M059J (cell line): Measurements from ENCODE around the gene PIEZO2. TPM values are rescaled to one million over a fixed set of nuclear protein-coding genes. Genes with fewer than 3 reads are reported as not detected.
A peak's percentile ranks its signal among the peaks of the same experiment; 100 is the strongest.

Experiments
- DNase-seq: peaks from one replicate; pipeline ENCODE4 v3.0.0-alpha.2; 2012; ENCODE audit warnings: low read depth
- total RNA-seq: library from RNA; depleted of rRNA; stranded (reverse); fragments of >200 nt; shearing (Covaris generic); gene quantifications from 2 replicates; pipeline ENCODE4 v1.2.3, GENCODE V29; 2014

Gene PIEZO2
- total RNA-seq, 1 experiment from 2014 or later, result 22.9 TPM

DNA sequence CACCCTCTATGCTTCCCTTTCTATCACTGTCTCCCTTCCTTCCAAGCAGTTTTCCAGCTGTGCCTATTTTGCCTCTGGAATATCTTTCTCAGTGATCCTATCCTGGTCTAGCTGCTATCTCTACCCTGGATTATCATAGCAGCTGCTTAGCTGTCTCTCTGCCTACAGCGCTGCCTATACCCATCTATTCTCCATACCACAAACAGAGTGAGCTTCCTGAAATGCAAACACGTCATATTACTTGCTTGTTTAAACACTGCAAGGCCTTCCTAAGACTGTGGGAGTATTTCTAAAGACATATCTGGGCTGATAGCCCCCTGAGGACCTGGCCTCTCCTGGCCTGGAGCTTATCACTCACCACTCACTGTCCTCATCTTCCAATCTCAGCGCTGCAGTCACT lies 403.4 kb downstream of the PIEZO2 start:
- DNase-seq, result no peak

DNA sequence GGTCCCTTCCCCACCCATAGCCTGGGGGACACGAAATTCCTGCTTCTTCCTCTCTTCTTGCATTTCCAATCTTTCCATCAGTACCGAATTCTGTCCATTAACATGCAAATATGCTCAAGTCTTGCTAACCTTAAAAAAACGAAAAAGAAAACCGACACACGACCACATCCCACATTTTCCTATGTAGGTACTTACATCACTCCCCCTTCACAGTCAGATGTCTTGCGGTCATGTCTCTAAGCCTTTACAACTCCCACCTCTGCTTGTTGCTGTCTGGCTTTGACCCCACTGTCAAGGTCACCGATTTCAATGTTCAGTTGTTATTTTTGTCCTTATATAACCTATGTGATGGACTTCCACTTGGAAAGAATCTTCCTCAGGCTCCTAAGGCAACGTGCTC lies 404.1 kb downstream of the PIEZO2 start:
- no peak for DNase-seq

DNA sequence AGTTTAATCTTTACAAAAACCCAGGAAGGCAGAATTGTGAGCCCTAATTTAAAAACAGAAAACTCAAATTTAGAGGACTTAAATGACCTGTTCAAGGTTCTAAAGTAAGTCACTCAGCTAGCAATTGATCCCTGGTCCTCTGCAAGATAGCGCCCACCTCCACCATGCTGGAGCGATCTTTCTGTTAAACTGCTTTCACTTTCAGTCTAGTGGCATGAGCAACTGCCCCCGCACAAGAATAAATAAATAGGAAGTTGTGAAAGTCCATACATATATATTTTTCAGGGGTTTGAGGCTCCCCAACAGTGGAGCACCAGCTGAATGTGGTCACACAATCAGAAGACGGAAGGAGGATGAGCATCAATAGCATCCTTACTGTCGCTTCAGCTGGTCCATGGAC lies 405.6 kb downstream of the PIEZO2 start:
- no peak for DNase-seq

DNA sequence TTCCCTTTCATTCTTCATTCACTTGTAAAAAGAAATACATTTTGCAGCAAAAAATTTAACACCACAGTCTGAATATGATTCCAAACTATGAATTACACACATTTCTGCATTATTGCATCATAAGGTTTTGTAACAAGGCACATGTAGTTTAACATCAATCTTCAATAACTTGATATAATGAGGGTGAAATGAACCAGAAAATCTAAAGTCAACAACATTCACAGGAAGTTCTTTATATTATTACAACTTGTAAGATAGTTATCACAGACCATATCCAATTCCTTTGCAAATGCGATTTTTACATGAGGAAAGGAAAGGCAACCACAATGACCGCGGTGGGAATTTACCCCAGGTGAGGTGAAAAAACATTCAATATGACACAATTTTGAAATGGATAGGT lies 410.2 kb downstream of the PIEZO2 start:
- peak; percentile 40 for DNase-seq

DNA sequence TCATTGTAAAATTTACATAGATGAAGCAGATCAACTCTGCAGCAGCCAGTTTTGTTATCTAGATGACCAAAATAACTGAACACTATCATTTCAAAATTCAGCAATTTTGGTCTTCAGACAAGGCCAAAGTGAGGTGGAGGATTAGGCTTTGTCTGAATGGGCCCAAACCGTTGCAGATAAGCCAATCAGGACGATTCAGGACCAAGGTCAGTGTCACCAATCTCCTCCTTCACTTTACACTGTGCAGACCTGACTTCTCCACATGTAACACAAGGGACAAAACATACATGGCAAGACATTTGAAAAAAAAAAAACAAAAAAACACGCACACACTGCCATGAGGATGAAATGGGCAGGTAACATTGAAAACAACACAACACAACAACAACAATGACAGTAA lies 412.4 kb downstream of the PIEZO2 start:
- no peak for DNase-seq

DNA sequence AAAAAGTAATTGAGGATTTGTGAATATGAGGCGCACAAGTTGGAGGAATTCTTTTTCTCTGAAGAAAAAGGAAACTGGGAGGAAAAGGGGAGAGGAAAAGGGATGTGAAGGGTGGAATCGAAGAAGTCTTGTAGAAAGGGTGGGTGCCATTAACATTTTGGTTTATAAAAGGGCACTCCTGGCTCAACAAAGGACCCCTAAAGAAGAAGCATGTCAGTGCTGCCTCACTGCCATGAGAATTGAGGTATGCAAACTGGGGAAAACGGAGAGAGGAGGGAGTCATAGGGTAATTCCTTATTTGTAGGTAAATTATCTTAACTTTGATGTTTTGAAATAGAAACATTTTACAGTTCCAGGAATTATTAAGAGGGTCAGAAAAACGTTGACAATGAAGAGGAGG lies 416.4 kb downstream of the PIEZO2 start:
- no peak for DNase-seq

DNA sequence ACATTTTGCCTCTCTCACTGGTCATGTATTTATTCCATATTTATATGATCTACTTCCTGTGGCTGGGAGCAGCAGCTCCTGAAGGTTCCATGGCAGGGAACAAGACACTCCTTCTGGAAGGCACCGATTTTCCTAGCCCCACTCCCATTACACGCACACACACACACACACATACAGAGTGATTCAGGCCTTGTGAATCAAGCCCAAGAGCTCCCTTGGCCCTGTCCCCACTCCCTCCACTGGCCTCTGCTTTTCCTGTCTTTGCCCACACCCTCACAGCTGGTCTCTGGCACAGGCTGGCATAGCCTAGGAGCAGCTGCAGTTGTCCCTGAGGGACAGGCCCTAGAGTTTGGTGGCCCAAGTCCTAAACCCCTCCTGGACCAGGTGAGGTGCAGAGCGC lies 421.9 kb downstream of the PIEZO2 start:
- DNase-seq, result peak; percentile 24

DNA sequence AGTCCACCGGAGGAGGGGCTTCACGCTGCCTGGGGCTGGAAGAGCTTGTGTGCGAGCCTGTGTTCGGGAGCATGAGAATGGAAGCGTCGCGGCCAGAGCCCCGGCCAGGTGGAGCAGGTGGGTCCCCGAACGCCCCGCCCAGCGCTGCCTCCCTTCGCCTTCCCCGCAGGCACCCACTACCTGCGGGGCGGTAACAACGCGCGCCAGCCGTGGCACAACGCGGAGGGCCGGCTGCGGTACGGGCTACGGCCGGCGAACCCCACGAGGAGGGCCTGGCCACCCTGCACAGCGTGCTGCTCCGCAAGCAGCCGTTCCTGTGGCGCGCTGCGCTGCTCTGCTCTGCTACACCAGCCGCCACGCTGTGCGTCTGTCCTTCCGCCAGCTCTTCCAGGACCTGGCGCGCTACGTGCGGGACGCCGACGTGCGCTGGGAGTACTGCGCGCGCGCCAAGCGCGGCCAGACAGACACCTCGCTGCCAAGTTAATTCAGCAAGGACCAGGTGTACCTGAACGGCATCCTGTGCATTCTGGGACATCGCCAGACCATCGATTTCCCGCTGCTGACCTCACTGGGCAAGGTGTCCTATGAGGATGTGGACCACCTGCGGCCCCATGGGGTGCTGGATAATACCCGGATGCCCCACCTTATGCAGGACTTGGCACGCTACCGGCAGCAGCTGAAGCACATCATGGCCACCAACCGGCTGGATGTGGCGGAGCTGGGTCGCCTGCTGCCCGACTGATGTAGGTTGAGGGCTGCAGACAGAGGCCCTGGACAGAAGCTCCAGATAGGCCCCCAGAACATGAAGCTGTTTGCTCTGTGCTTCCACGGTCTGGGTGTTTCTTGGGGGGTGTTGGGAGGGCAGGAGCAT lies 422.9 kb downstream of the PIEZO2 start:
- DNase-seq, result no peak

DNA sequence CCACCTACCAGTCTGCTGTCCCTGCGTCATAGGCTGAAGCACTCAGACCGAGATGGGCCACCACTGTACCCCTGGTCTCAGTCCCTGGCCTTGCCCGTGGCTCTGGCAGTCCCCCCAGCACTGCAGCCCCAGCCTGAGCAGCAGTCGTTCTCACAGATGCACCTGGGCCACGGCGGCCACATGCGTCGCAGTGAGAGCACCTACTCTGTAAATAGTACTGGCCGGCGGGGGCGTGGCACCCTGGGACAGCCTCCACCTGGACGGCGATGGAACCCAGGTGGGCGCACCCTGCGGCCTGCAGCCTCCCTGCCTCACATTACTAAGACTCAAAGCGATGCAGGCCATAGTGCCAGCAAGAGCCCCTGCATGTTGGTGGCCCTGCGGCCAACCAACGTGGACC lies 424.7 kb downstream of the PIEZO2 start:
- no peak for DNase-seq

DNA sequence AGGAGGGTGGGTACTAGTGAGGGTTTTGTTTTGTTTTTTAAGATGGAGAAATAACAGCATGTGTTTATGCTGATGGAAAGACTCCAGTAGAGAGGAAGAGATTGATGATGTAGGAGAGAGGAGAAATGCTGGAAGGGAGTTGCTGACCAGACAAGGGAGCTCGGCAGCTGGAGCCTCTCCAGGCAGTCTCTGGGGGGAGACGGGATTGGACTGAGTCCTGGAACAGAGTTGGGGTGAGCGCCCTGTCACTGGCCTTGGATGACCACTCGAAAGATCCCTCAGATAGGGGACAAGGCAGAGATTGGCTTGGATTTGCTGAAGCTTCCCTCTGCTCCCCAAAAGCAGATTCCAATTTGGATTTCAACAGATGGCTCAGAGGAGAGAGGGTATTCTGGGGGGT lies 425.9 kb downstream of the PIEZO2 start:
- no peak for DNase-seq

DNA sequence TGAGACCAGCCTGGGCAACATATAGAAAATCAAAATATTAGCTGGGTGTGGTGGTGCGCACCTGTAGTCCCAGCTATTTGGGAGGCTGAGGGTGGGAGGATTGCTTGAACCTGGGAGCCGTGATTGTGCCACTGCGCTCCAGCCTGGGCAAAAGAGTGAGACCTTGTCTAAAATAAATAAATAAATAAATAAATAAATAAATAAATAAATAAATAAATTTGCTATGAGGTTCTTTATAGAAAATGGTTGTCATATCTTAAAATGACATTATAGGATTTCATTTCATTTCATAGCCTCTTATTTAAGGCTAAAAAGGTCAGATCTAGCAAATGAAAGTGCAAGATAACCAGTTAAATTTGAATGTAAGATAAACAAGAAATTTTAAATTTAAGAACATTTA lies 430.6 kb downstream of the PIEZO2 start:
- DNase-seq, result no peak

DNA sequence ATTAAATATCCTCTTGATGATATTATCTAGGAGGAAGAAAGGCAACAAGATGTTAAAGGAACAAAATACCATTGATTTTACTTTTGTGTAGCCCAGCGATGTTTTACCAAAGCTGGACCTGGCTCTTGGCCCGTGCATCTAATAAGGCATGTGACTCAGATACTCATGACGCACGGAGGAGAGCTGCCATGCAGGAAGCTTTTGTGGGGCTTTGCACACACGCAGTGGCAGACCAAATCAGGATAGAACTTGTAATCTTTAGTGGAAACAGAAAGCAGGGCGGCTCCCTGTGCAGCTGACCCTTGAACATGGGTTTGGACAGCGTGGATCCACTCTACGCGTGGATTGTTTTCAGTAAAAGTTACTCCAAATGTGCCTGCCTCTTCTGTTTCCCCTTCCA lies 433.6 kb downstream of the PIEZO2 start:
- peak; percentile 85 for DNase-seq

DNA sequence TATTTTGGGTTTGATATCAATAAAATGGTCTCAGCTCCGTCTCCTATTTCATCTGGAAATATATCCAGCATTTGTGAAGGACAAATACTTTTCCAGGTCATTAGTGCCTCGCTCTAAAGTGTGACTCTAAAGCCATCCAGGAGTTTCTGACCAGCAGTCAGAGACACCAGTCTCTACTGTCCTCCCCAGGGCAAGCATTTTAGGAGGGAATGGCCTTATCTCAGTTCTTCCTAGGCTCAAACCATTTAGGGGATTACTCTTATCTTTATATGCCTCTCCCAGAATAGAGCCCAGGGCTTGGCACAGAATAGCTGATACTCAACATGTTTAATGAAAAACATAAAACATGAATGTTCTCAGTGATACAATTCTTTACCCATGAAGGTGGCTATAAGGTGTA lies 436.0 kb downstream of the PIEZO2 start:
- DNase-seq, result no peak

DNA sequence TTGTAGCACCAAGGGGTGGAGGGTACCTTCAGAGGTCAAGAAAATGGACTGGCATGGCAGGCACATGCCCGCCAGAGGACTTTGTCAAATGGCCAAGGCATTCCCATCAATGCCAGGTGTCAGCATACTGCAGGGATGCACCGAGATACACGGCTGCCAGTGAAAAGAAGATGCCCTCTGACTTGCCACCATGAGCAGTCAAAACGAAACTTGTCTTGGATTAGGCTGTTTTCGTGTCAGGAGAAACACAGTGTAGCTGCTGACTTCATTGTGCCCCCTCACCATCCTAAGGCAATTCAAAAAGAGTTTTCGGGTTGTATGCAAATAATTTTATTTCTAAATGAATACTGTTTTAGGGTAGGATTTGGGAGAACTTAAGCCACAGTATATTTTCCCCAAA lies 442.1 kb downstream of the PIEZO2 start:
- no peak for DNase-seq

DNA sequence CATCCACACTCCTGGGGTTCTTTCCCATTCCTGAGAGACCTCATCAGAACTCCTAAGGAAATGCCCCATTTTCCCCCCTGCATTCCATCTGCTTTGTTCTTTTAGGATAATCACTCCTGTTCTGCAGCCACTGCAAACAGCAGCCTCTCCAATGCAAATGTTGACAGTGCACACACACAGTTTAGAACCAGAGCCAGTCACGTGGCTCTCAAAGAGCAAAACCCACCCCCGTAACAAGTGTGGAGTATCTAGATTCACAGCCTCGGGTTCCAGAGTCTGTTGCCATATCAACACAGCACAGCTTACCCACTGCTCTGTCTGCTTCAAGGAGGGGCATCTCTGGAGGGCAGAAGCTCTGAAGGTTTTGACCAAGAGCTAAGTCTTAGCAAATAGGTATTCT lies 443.6 kb downstream of the PIEZO2 start:
- no peak for DNase-seq

DNA sequence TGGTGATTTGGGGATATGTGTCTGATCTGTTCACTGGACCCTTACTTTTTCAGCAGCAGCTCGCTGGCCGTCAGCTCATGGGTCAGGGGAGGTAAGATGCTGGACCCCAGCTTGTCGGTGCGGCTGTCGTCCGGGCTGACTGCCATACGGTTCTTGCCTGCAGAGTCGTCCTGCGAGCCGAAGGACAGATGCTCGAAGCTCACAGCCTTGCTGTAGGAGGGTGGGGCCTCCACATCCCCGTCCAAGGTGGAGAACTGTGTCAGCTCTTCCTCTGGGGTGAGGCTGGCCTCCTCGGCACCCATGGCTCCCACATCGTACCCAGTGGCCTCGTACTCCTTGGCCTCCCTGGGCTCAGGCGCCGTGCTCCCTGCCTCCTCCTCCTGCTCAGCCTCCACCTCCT lies 444.1 kb downstream of the PIEZO2 start:
- DNase-seq, result no peak

DNA sequence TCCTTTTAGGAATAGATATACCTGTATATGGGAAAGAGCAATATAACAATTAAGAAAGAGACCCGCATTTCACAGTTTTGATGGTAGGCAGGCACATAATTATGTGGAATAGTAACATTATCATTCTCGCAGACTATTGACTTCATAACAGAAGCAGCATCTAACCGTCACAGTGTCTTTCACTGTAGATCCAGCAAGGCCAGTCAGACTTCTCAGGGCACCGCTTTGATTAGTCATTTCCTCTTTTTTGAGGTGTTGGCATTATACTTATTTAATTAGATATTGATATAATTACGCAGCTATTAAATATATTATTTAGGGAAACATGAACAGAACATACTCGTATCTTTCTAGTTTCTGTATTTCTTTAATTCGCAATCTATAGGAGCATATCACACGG lies 447.2 kb downstream of the PIEZO2 start:
- DNase-seq, result no peak

DNA sequence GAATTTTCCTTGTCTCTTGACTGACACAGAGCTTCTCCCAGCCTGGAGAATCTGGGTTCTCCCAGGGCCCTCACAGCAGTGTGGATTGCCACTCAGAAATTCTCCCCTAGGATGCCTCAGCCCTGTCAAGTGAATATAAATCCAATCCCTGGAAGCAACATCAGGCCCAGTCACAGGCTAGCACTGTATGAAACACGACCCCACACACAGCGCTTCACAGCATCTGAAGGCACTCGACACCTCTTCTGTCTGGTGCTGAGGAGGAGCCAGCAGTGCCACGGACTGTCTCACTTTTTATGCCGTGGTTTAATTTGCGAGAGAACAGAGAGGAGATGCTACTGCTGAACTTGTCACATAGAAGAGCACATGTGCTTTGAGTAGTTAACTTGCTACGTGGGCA lies 459.0 kb downstream of the PIEZO2 start:
- DNase-seq, result no peak

DNA sequence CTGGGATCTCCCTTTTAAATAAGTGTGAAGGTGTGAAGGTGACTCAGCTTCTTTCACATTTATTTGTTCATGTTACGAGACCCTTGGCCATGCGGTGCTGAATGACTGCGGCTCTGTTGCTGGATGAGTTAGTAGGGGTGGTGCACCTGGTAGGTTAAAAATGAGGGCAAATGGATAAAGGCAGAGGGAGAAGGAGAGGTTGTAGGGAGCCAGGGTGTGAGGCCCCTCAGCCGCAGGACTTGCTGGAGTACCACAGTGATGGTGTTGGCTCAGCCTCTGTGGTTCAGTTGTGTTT lies 459.4 kb downstream of the PIEZO2 start:
- no peak for DNase-seq

DNA sequence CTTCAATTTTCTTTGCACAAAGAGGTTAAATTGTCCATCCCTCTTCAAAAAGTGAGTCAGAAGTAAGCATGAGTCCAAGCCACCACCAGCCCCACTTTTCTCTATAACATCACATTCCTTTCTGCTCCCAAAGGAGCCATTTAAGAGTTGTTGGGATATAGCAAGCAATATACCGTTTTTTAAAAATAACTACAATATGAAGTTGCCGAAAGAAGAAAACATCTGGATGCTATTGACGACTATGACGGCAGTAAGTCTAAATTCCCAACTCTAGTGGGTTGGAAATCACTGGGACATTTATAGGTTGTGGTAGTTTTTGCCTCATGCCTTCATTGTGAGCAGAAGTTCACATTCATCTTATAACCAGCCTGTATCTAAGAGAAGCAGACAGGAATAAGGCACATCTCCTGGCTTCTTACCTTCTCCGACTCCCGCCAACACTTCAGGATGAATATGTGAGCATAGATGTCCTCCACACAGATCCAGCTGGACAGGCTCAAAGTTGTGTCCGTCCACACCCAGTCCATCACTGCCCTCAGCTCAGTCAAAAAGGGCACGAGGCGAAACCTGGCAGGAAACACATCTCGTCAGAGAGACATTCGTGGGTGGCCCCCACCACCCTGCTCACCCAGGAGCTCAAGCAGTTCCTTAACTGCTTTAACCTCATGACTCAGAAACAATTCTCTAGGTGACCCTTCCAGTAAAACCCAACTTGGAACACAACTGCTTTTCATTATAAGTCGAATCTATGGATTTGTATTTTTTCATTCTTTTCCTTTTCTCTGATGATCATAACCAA lies 459.9 kb downstream of the PIEZO2 start:
- DNase-seq, result no peak

DNA sequence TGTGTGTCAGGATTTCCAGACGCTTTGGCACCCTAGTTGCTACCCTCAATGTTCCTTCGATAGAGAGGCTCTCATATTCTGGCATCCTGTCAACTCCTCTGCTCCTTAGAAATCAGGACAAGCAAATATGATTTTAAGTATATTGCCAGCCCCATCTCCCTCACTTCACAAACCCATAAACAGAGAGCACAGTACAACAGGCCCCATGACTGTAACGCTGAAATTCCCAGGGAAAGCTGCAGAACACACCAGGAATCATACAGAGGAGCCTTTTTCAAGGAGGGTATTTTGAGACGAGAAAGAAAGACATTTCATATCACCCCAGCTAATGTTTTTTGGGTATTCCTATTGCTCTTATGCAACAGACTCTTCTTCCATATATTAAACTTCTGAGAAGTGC lies 460.6 kb downstream of the PIEZO2 start:
- no peak for DNase-seq

DNA sequence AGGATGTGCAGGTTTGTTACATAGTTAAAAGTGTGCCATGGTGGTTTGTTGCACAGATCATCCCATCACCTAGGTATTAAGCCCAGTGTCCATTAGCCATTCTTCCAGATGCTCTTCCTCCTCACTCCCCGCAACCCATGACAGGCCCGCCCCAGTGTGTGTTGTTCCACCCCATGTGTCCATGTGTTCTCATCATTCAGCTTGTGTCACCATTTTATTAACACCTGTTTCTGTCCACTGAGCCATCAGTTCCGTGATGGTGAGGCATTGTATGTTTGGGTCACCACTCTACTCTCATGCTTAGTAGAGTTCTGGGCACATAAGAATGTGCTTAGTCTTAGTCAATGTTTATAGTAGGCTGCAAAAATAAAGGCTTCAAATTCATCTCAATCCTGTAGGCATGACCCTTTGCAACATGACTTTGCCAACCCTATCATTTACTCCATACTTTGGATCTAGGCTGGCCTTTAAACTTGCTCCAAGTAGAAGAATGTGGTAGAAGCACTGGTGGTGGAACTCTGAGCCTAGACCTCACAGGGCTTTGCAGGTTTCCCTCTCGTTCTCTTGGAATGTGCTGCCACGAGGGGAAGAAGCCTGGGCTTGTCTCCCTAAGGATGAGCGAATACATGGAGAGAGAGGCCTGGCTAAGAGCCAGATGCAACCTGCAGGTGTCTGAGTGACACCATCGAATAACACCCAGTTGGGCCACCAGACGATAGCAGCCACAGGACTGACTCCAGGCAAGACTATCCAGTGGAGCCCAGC lies 462.0 kb downstream of the PIEZO2 start:
- peak; percentile 34 for DNase-seq

DNA sequence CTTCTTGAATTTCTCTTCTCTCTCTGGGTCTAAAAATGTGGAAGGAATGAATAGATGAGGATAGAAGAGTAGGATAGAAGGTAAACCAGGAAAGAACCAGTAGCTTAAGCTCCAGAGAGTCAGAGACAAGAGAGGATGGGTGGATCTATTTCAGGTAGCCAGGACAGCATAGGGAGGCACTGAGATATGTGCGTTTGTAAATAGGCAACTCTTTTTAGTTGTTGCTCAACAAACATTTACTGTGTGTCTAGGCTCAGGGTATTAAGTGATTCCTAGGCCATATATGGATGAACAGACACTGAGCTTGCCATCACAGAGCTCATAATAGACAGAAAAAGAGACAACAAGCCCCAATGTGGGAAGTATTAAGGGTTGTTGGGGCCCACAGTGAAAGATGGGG lies 463.1 kb downstream of the PIEZO2 start:
- no peak for DNase-seq
